ENCODE data around the gene CHST8. TPM values are rescaled to one million over a fixed set of nuclear protein-coding genes. Genes with fewer than 3 reads are reported as not detected.

The CHST8 gene
- polyA plus RNA-seq, 3 donors, result not detected

DNA sequence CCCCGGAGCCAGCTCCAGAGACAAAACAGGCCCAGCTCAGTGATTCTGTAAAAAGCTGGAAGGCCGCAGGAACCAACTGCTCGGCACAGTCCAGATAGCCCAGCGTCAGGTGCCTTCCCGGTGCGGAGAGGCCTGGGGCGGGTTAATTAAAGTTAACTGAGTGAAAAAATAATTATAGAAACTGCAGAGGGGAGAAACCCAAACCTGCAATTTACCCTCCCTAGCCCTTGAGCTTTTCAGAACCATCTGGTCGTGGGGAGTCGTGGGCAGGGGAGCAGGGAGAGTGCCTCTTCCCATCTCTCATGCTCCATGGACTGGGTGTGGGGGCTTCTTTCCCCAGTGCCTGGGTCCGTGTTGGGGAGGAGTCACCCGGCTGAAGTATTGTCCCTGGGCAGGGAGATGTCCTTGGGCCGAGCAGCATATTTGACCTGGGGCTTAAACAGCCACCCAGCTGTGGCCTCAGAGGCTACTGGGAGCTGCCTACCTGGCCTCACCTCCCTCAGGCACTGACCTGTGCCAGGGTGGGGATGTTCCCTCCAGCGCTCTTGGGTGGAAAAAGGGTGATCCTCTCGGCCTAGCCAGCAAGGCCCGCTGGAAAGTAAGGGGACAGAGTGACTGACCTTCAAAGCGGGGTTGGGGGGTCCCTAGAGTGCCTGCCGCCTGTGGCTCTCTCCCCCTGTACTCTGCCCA, 65.9 kb downstream of the CHST8 start:
- no peaks in the 10 kb centered on the region for H3K36me3 Mint-ChIP-seq
- TF ChIP-seq, protein P1, sequence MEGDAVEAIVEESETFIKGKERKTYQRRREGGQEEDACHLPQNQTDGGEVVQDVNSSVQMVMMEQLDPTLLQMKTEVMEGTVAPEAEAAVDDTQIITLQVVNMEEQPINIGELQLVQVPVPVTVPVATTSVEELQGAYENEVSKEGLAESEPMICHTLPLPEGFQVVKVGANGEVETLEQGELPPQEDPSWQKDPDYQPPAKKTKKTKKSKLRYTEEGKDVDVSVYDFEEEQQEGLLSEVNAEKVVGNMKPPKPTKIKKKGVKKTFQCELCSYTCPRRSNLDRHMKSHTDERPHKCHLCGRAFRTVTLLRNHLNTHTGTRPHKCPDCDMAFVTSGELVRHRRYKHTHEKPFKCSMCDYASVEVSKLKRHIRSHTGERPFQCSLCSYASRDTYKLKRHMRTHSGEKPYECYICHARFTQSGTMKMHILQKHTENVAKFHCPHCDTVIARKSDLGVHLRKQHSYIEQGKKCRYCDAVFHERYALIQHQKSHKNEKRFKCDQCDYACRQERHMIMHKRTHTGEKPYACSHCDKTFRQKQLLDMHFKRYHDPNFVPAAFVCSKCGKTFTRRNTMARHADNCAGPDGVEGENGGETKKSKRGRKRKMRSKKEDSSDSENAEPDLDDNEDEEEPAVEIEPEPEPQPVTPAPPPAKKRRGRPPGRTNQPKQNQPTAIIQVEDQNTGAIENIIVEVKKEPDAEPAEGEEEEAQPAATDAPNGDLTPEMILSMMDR (IDR thresholded peaks at IDR 0.05), result no peak
- H3K4me3 ChIP-seq (replicated peaks in 1 of 3; ENCODE audit: low read depth in 2 of 3, low read length in 3 of 3), result no peak overlapping the region
- no peaks in the 10 kb centered on the region for H3K9me3 ChIP-seq (replicated peaks in 1 of 2; ENCODE audit: control insufficient read depth in 1 of 2, insufficient read depth in 1 of 2, low read length in 2 of 2)
- no peak overlapping the region for H3K4me3 Mint-ChIP-seq
- H3K4me2 ChIP-seq (replicated peaks; ENCODE audit: extremely low read depth, low read length, poor library complexity, severe bottlenecking), result no peak overlapping the region
- no peaks in the 10 kb centered on the region for H4K20me1 ChIP-seq (ENCODE audit: insufficient read depth, low read length)
- H3K79me2 ChIP-seq (ENCODE audit: insufficient read depth, low read length), result no peaks in the 10 kb centered on the region
- H3K4me1 ChIP-seq (ENCODE audit: control insufficient read depth in 1 of 2, insufficient read depth in 2 of 2, low read length in 2 of 2), result no peaks in the 10 kb centered on the region
- H3K36me3 ChIP-seq (replicated peaks in 1 of 2; ENCODE audit: control insufficient read depth in 1 of 2, insufficient read depth in 2 of 2, low read length in 2 of 2), result no peaks in the 10 kb centered on the region
- H3K4me1 Mint-ChIP-seq, result no peaks in the 10 kb centered on the region
- no peak overlapping the region for H3K9ac ChIP-seq (ENCODE audit: insufficient read depth, low read length, poor library complexity, severe bottlenecking)
- intact Hi-C loops (cut with micrococcal nuclease), result no loop called here
- no peak for DNase-seq
- H3K27ac ChIP-seq (ENCODE audit: low read depth in 1 of 2, low read length in 2 of 2), result no peak overlapping the region
- WGBS (ENCODE audit: insufficient coverage), result 90% methylated on average over 7 of the region's 17 CpGs
- peaks cover 23 to 35% (median 23%) of the 10 kb centered on the region in 3 donors for H3K27me3 Mint-ChIP-seq (ENCODE audit: low read depth in 3 of 3)
- no peak overlapping the region for H2AFZ ChIP-seq (ENCODE audit: insufficient read depth, low read depth, low read length, poor library complexity, severe bottlenecking)
- H3K27ac Mint-ChIP-seq, result no peak overlapping the region
- peaks cover 0 to 4% (median 0%) of the 10 kb centered on the region in 7 donors for H3K9me3 Mint-ChIP-seq
- H3K27me3 ChIP-seq (ENCODE audit: control insufficient read depth in 2 of 2, insufficient read depth in 2 of 2, low read length in 2 of 2), result peaks cover 0 to 19% of the 10 kb centered on the region in 2 donors

DNA sequence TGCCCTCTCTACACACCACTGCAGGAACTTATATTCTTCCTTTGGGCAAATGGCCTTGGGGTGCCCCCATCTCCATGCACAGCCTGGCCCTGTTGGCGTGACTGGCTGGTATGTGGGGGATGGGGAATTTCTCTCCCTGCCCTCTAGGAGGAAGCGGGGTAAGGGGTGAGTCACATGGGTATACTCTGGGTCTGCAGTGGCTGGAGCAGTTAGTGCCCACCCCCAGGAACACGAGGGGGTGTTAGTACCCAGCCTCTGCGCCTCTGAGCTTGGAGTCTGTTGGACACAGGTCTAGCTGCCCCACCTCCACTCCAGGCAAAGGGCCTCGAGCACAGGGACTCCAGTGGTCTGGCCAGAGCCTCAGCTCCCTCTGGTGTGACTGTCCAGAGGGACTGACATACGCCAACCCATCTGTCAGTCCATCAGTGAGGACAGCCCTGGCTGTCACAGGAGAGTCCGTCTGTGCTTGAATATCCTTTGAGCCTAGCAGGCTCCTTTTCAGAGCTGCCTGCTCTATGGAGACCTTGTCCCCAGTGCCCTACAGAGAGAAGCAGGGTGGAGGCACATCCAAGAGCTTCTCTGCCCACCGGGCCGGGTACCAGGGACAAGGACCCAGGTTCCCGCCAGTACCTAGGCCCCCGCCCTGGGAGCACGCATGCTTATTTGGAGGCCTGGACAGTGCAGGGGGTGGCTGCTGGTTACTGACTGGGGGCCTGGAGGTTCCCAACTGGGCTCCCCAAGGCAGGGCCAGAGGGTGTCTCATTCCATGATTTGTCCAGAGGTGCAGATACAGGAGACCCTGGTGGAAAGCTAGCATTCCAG, 66.6 kb downstream of the CHST8 start:
- Histone ChIP-seq H3K27me3 (ENCODE audit: control insufficient read depth in 2 of 2, insufficient read depth in 2 of 2, low read length in 2 of 2) (peaks cover 0 to 19% of the 10 kb centered on the region in 2 donors), H3K4me2 (replicated peaks; ENCODE audit: extremely low read depth, low read length, poor library complexity, severe bottlenecking) (no peak overlapping the region), H3K9ac (ENCODE audit: insufficient read depth, low read length, poor library complexity, severe bottlenecking) (no peak overlapping the region), H3K9me3 (replicated peaks in 1 of 2; ENCODE audit: control insufficient read depth in 1 of 2, insufficient read depth in 1 of 2, low read length in 2 of 2) (no peaks in the 10 kb centered on the region), H3K36me3 (replicated peaks in 1 of 2; ENCODE audit: control insufficient read depth in 1 of 2, insufficient read depth in 2 of 2, low read length in 2 of 2) (no peaks in the 10 kb centered on the region), H3K27ac (ENCODE audit: low read depth in 1 of 2, low read length in 2 of 2) (no peak overlapping the region), H4K20me1 (ENCODE audit: insufficient read depth, low read length) (no peaks in the 10 kb centered on the region), H3K4me3 (replicated peaks in 1 of 3; ENCODE audit: low read depth in 2 of 3, low read length in 3 of 3) (no peak overlapping the region), H2AFZ (ENCODE audit: insufficient read depth, low read depth, low read length, poor library complexity, severe bottlenecking) (no peak overlapping the region), H3K4me1 (ENCODE audit: control insufficient read depth in 1 of 2, insufficient read depth in 2 of 2, low read length in 2 of 2) (no peaks in the 10 kb centered on the region), H3K79me2 (ENCODE audit: insufficient read depth, low read length) (no peaks in the 10 kb centered on the region)
- TF ChIP-seq, protein P1 (IDR thresholded peaks at IDR 0.05), result no peak
- Mint-ChIP-seq H3K27ac (no peak overlapping the region), H3K9me3 (peaks cover 0 to 4% (median 0%) of the 10 kb centered on the region in 7 donors), H3K27me3 (ENCODE audit: low read depth in 3 of 3) (peaks cover 21 to 27% (median 21%) of the 10 kb centered on the region in 3 donors), H3K4me3 (no peak overlapping the region), H3K4me1 (no peaks in the 10 kb centered on the region), H3K36me3 (no peaks in the 10 kb centered on the region)
- no peak for DNase-seq
- intact Hi-C loops (cut with micrococcal nuclease), result no loop called here
- WGBS (ENCODE audit: insufficient coverage), result 90% methylated on average over 9 of the region's 12 CpGs

Data from CD14-positive monocyte (primary cell).